Measurements from ENCODE around the gene COL4A1. TPM values are rescaled to one million over a fixed set of nuclear protein-coding genes. Genes with fewer than 3 reads are reported as not detected.

The COL4A1 gene
- total and polyA plus RNA-seq, 2 of the 13 experiments (the other 11 are each of a cell fraction or from before 2014, with no cell fraction given) = not detected

GRCh38 chr13:110236831-110237261, 70.1 kb downstream of the COL4A1 start (continued):
- TF ChIP-seq ZBTB40 (IDR thresholded peaks at IDR 0.05) = no peak
- TF ChIP-seq ZBTB40 (CRISPR knock-in tag; IDR thresholded peaks at IDR 0.05) = no peak
- no peak for TF ChIP-seq PBX2 (CRISPR knock-in tag; IDR thresholded peaks at IDR 0.05)
- TF ChIP-seq PHF21A (CRISPR knock-in tag; IDR thresholded peaks at IDR 0.05) = no peak
- no peak for TF ChIP-seq NR2C2 (CRISPR knock-in tag; IDR thresholded peaks at IDR 0.05; ENCODE audit: borderline replicate concordance)
- TF ChIP-seq ZBTB37 (CRISPR knock-in tag; IDR thresholded peaks at IDR 0.05) = no peak
- TF ChIP-seq RARG (CRISPR knock-in tag; IDR thresholded peaks at IDR 0.05; ENCODE audit: low read depth) = no peak
- TF ChIP-seq SRF (IDR thresholded peaks at IDR 0.05; ENCODE audit: low read depth, low read length) = no peak
- TF ChIP-seq ATF3 (CRISPR knock-in tag; IDR thresholded peaks at IDR 0.05) = no peak
